ENCODE data around the gene HTR1D.

DNA sequence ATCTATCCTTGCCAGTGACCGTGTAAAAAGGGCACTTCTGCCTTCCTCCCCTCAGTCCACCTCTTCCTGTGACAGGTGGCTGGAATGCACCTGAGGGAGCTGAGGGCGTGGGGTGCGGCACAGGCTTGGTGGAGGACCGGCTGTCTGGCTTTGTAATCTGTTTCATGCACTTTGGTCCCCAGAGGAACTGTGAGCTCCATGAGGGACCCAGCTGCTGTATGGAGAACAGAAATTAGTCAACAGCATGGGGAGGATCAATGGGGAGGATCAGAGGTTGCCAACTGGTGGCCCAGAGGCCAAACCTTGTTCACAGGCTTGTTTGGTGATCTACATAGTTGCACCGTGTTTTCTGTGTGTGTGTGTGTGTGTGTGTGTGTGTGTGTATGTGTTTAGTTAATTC is 29.7 kb downstream of the HTR1D start:
- TF ChIP-seq, protein P1, sequence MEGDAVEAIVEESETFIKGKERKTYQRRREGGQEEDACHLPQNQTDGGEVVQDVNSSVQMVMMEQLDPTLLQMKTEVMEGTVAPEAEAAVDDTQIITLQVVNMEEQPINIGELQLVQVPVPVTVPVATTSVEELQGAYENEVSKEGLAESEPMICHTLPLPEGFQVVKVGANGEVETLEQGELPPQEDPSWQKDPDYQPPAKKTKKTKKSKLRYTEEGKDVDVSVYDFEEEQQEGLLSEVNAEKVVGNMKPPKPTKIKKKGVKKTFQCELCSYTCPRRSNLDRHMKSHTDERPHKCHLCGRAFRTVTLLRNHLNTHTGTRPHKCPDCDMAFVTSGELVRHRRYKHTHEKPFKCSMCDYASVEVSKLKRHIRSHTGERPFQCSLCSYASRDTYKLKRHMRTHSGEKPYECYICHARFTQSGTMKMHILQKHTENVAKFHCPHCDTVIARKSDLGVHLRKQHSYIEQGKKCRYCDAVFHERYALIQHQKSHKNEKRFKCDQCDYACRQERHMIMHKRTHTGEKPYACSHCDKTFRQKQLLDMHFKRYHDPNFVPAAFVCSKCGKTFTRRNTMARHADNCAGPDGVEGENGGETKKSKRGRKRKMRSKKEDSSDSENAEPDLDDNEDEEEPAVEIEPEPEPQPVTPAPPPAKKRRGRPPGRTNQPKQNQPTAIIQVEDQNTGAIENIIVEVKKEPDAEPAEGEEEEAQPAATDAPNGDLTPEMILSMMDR (IDR thresholded peaks at IDR 0.05; ENCODE audit: insufficient read depth, low read length): no peak
- no peak for TF ChIP-seq POLR2AphosphoS5 (IDR thresholded peaks at IDR 0.05; ENCODE audit: low read depth)
- no peak for TF ChIP-seq GABPA (IDR thresholded peaks at IDR 0.05; ENCODE audit: low read depth)
- TF ChIP-seq, protein P2, sequence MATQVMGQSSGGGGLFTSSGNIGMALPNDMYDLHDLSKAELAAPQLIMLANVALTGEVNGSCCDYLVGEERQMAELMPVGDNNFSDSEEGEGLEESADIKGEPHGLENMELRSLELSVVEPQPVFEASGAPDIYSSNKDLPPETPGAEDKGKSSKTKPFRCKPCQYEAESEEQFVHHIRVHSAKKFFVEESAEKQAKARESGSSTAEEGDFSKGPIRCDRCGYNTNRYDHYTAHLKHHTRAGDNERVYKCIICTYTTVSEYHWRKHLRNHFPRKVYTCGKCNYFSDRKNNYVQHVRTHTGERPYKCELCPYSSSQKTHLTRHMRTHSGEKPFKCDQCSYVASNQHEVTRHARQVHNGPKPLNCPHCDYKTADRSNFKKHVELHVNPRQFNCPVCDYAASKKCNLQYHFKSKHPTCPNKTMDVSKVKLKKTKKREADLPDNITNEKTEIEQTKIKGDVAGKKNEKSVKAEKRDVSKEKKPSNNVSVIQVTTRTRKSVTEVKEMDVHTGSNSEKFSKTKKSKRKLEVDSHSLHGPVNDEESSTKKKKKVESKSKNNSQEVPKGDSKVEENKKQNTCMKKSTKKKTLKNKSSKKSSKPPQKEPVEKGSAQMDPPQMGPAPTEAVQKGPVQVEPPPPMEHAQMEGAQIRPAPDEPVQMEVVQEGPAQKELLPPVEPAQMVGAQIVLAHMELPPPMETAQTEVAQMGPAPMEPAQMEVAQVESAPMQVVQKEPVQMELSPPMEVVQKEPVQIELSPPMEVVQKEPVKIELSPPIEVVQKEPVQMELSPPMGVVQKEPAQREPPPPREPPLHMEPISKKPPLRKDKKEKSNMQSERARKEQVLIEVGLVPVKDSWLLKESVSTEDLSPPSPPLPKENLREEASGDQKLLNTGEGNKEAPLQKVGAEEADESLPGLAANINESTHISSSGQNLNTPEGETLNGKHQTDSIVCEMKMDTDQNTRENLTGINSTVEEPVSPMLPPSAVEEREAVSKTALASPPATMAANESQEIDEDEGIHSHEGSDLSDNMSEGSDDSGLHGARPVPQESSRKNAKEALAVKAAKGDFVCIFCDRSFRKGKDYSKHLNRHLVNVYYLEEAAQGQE (IDR thresholded peaks at IDR 0.05; ENCODE audit: insufficient replicate concordance, low read depth): no peak
- TF ChIP-seq SPI1 (IDR thresholded peaks at IDR 0.05; ENCODE audit: borderline replicate concordance, low read depth): no peak
